ENCODE results near the gene CTAGE4.

GRCh38 chr7:144144426-144144825 lies 38.8 kb upstream of the CTAGE4 start:
- no peak for TF ChIP-seq CTCF (IDR thresholded peaks at IDR 0.05)
- TF ChIP-seq POLR2AphosphoS5 (IDR thresholded peaks at IDR 0.05) = no peak
- TF ChIP-seq POLR2A (IDR thresholded peaks at IDR 0.05) = no peak

Data from upper lobe of left lung (tissue), 4 donors.